Nephron (organoid): Measurements from ENCODE around the gene HECW1.

Experiments used
- H3K27ac Mint-ChIP-seq, 3 experiments: 2 replicates each; pipeline ENCODE4 v1.8.0; 2020; ENCODE audit warnings: mixed read lengths in 3 of 3, mild to moderate bottlenecking in 2 of 3, moderate library complexity in 1 of 3
- H3K27me3 Mint-ChIP-seq: 2 replicates; pipeline ENCODE4 v1.8.0; 2021; ENCODE audit warnings: low read depth, mild to moderate bottlenecking, moderate library complexity, mixed read lengths
- H3K36me3 Mint-ChIP-seq: 2 replicates; pipeline ENCODE4 v1.8.0; 2020; ENCODE audit warnings: low read depth, mixed read lengths
- H3K4me1 Mint-ChIP-seq: 2 replicates; pipeline ENCODE4 v1.8.0; 2020; ENCODE audit warnings: mixed read lengths
- H3K4me3 Mint-ChIP-seq, 3 experiments: 2 replicates each; pipeline ENCODE4 v1.8.0; 2020; ENCODE audit warnings: mild to moderate bottlenecking in 3 of 3, mixed read lengths in 3 of 3, moderate library complexity in 2 of 3
- H3K9me3 Mint-ChIP-seq: 2 replicates; pipeline ENCODE4 v1.8.0; 2020; ENCODE audit warnings: mixed read lengths
- CTCF ChIP-seq, 3 experiments: fragments of 200-600 bp; sonication (generic); IDR thresholded peaks; one replicate each; pipeline ENCODE4 v1.5.0; 2021; ENCODE audit warnings: antibody characterized with exemption in 3 of 3; ENCODE audit not compliant: unreplicated experiment in 3 of 3

Gene HECW1

DNA sequence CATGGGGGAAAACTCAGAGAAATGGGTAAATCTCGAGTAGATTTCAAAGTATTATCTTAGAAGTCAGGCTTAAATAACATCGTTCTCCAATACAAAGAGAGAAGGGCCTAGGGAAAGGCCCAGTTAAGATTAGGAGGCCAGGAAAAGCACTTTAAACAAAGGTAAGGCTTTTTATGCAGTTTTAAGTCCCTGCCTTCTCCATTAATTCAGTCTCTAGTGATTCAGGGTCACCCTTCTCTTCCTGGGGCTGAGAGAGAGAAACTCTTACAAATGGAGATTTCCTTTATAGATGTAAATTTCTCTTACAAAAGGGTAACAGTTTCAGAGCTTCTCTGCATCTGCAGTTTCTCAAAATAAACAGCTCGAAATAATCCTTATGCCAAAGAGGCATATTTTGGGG, 179.3 kb downstream of the HECW1 start:
- no peak for TF ChIP-seq CTCF (IDR thresholded peaks at IDR 0.05; ENCODE audit: unreplicated experiment in 3 of 3)
- Mint-ChIP-seq H3K27me3 (peaks cover 3% of the 10 kb centered on the region), H3K4me3 (no peak overlapping the region), H3K9me3 (peaks cover 14% of the 10 kb centered on the region), H3K4me1 (peaks cover 29% of the 10 kb centered on the region), H3K27ac (no peak overlapping the region), H3K36me3 (no peaks in the 10 kb centered on the region)

DNA sequence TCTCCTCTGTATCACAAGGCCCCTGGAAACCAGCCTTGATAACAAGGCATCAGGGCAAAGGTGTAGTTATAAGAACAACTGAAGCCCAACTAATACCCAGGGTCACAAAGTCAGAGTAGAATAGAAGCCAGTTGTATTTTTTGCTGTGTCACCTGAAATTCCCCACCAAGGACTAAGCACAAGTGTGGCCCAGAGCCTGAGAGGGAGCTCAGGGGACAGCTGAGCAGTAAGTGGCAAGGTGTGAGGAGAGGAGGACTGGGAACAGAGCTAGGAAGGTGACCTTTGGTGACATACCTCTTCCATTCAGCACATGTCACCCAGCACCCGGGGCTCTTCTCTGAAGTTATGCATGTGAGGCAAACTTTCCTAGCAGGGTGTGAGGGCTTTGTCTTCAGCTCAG, 179.9 kb downstream of the HECW1 start:
- Mint-ChIP-seq H3K36me3 (no peaks in the 10 kb centered on the region), H3K9me3 (peaks cover 13% of the 10 kb centered on the region), H3K4me3 (no peak overlapping the region)

DNA sequence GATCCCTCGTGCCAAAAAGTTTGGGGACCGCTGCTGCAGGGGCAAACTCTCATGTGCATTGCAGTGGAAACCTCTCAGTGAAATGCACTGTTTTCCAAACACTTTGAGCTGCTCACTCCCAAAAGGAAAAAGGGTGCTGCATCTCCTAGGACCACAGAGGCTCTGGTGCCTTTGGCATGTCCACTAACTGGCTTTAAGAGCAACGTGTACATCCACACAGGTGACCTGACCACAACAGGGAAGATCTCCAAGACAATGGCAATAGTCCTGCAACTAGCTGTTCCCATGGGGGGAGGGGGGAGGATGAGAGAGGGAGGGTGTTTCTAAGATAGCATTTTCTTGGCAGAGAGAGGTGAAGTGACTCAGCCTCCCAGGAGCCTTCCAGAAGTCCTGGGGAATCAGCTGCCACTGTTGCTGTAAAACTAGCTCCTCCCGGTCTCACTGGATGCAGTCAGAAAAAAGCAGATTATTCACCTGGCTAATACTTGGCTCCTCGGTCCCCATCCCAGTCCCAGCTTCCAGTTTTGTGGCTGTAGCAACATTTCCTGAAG, 181.7 kb downstream of the HECW1 start:
- Mint-ChIP-seq H3K4me1 (peaks cover 36% of the 10 kb centered on the region), H3K27me3 (no peaks in the 10 kb centered on the region), H3K27ac (no peak overlapping the region), H3K9me3 (peaks cover 13% of the 10 kb centered on the region), H3K36me3 (no peaks in the 10 kb centered on the region), H3K4me3 (no peak overlapping the region)
- no peak for TF ChIP-seq CTCF (IDR thresholded peaks at IDR 0.05; ENCODE audit: unreplicated experiment in 3 of 3)

More for the DNA sequence above, 179.9 kb downstream of the HECW1 start:
- no peak overlapping the region for H3K27ac Mint-ChIP-seq
- no peak for TF ChIP-seq CTCF (IDR thresholded peaks at IDR 0.05; ENCODE audit: unreplicated experiment in 3 of 3)
- H3K27me3 Mint-ChIP-seq, result no peaks in the 10 kb centered on the region
- peaks cover 35% of the 10 kb centered on the region for H3K4me1 Mint-ChIP-seq

GRCh38 chr7:43295429-43295828, 183.0 kb downstream of the HECW1 start:
- Mint-ChIP-seq H3K27ac (peak overlapping the region; percentile 9 to 64 (median 37)), H3K9me3 (peaks cover 6% of the 10 kb centered on the region), H3K4me3 (no peak overlapping the region), H3K4me1 (peaks cover 36% of the 10 kb centered on the region), H3K27me3 (peaks cover 10% of the 10 kb centered on the region), H3K36me3 (no peaks in the 10 kb centered on the region)
- TF ChIP-seq CTCF (IDR thresholded peaks at IDR 0.05; ENCODE audit: unreplicated experiment in 3 of 3), result no peak

DNA sequence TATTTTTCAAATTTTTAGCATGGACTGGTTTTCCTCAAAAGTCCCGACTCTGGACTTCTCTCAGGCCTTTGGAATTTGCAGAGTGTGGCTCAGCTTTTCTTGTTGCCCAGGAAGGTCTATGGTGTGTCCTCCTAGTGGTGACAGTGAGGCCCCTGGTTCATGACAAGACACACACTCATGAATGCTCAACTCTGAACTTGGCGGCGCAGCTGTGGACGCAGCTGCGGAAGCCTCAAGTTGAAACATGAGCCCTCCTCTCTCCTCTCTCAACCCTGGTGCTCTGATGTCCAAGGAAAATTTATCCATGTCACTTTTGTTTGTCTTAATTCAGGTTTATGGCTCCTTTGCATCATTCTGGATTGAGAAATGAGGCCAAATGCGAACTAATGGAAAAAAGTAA, 183.9 kb downstream of the HECW1 start:
- H3K4me3 Mint-ChIP-seq, result no peak overlapping the region
- no peaks in the 10 kb centered on the region for H3K36me3 Mint-ChIP-seq
- TF ChIP-seq CTCF (IDR thresholded peaks at IDR 0.05; ENCODE audit: unreplicated experiment in 3 of 3), result peak; percentile 20 to 30 (median 23)
- H3K27ac Mint-ChIP-seq, result peak overlapping the region; percentile 62 to 85 (median 85)
- no peaks in the 10 kb centered on the region for H3K9me3 Mint-ChIP-seq
- peaks cover 10% of the 10 kb centered on the region for H3K27me3 Mint-ChIP-seq
- H3K4me1 Mint-ChIP-seq, result peaks cover 36% of the 10 kb centered on the region

DNA sequence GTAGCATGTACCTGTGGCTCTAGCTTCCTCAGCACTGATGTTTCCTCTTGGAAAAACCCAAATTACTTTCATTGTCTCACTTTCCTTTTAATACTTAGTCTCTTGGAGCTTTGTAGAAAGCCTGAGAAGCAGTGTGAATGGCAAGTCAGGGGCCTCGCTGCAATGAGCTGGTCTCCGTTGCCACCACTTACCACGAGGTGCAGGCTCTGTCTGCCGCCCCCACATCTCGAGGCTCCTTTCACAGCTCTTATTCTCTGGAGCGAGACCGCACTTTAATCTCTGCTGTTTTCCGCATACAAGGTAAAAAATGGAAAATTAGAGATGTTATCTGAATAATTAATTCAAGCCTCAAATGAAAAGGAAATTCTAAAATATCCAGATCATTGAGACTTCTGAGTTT, 186.2 kb downstream of the HECW1 start:
- Mint-ChIP-seq H3K4me3 (no peak overlapping the region), H3K27ac (no peak overlapping the region), H3K27me3 (peaks cover 13% of the 10 kb centered on the region), H3K4me1 (peaks cover 52% of the 10 kb centered on the region), H3K9me3 (no peaks in the 10 kb centered on the region), H3K36me3 (no peaks in the 10 kb centered on the region)
- TF ChIP-seq CTCF (IDR thresholded peaks at IDR 0.05; ENCODE audit: unreplicated experiment in 3 of 3), result no peak
